Suprapubic skin (tissue), 4 donors: ENCODE results near the gene RNF112. TPM values are rescaled to one million over a fixed set of nuclear protein-coding genes. Genes with fewer than 3 reads are reported as not detected.

Source experiments
- DNase-seq, 2 donors: peaks; one replicate each; pipeline ENCODE4 v3.0.0-alpha.2; 2019; ENCODE audit warnings: low spot score in 2 of 2
- H3K27ac ChIP-seq: fragments of 200-600 bp; sonication (generic); one replicate; pipeline ENCODE4 v1.5.1; 2019
- H3K27me3 ChIP-seq: fragments of 200-600 bp; sonication (generic); one replicate; pipeline ENCODE4 v1.5.1; 2019
- H3K36me3 ChIP-seq: fragments of 200-600 bp; sonication (generic); one replicate; pipeline ENCODE4 v1.5.1; 2019
- H3K4me1 ChIP-seq: fragments of 200-600 bp; sonication (generic); one replicate; pipeline ENCODE4 v1.5.1; 2019
- H3K4me3 ChIP-seq: fragments of 200-600 bp; sonication (generic); one replicate; pipeline ENCODE4 v1.5.1; 2019; ENCODE audit warnings: mild to moderate bottlenecking
- H3K9me3 ChIP-seq: fragments of 200-600 bp; sonication (generic); one replicate; pipeline ENCODE4 v1.5.1; 2019
- EP300 ChIP-seq: sonication (generic); formaldehyde crosslinking; IDR thresholded peaks from one replicate; pipeline ENCODE4 v1.6.1; 2017; ENCODE audit warnings: antibody characterized with exemption
- POLR2A ChIP-seq, 2 donors: fragments of 450-650 bp; IDR thresholded peaks; one replicate each; pipeline ENCODE4 v1.6.1; 2017; ENCODE audit warnings: antibody characterized with exemption in 2 of 2, mild to moderate bottlenecking in 2 of 2, moderate library complexity in 2 of 2
- POLR2AphosphoS5 ChIP-seq, 3 donors: sonication (generic); formaldehyde crosslinking; IDR thresholded peaks; one replicate each; pipeline ENCODE4 v1.6.1; 2017; ENCODE audit warnings: antibody characterized with exemption in 3 of 3
- WGBS: methylation state at CpG from one replicate; pipeline ENCODE4 v1.1.5; 2018; 5-methylcytosine and 5-hydroxymethylcytosine counted together
- total RNA-seq, 4 donors: library from RNA; depleted of rRNA; stranded (reverse); fragments of >200 nt; gene quantifications; one replicate each; pipeline ENCODE4 v1.1.0, GENCODE V29; 2016
- TF ChIP-seq, protein P1 (sequence below), 2 donors: fragments of 200-600 bp in 1 of 2; fragments of 450-650 bp in 1 of 2; sonication (generic) in 1 of 2; IDR thresholded peaks; one replicate each; pipeline ENCODE4 v1.5.1; 2016 to 2019; ENCODE audit warnings: antibody characterized with exemption in 2 of 2, mild to moderate bottlenecking in 1 of 2, moderate library complexity in 1 of 2

Gene RNF112
- total RNA-seq, 4 donors from 2014 or later = 0.62 to 3.9 (median 1.5) TPM

DNA sequence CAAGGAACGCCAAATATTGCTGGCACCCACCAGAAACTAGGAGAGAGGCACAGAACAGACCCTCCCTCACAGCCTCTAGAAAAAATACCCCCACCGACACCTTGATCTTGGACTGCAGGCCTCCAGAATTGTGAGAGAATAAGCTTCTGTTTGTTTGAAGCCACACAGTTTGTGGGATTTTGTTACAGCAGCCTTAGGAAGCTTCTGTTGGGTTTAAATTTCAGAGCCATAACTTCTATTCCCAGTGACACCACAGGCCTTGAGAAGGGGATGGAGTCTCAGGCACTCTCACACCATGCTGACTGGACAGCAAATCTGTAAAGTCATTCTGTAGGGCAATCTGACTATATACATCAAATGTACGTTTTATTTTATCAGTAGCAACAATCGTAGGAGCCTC, 38.6 kb downstream of the RNF112 start:
- Histone ChIP-seq H3K27ac (no peak overlapping the region), H3K4me3 (no peak overlapping the region), H3K36me3 (no peaks in the 10 kb centered on the region), H3K9me3 (no peaks in the 10 kb centered on the region), H3K4me1 (peaks cover 32% of the 10 kb centered on the region), H3K27me3 (no peaks in the 10 kb centered on the region)
- TF ChIP-seq, protein P1, sequence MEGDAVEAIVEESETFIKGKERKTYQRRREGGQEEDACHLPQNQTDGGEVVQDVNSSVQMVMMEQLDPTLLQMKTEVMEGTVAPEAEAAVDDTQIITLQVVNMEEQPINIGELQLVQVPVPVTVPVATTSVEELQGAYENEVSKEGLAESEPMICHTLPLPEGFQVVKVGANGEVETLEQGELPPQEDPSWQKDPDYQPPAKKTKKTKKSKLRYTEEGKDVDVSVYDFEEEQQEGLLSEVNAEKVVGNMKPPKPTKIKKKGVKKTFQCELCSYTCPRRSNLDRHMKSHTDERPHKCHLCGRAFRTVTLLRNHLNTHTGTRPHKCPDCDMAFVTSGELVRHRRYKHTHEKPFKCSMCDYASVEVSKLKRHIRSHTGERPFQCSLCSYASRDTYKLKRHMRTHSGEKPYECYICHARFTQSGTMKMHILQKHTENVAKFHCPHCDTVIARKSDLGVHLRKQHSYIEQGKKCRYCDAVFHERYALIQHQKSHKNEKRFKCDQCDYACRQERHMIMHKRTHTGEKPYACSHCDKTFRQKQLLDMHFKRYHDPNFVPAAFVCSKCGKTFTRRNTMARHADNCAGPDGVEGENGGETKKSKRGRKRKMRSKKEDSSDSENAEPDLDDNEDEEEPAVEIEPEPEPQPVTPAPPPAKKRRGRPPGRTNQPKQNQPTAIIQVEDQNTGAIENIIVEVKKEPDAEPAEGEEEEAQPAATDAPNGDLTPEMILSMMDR (IDR thresholded peaks at IDR 0.05) = no peak
- no peak for TF ChIP-seq EP300
- DNase-seq = no peak
- WGBS = 85% methylated on average over 4 of the region's 4 CpGs

DNA sequence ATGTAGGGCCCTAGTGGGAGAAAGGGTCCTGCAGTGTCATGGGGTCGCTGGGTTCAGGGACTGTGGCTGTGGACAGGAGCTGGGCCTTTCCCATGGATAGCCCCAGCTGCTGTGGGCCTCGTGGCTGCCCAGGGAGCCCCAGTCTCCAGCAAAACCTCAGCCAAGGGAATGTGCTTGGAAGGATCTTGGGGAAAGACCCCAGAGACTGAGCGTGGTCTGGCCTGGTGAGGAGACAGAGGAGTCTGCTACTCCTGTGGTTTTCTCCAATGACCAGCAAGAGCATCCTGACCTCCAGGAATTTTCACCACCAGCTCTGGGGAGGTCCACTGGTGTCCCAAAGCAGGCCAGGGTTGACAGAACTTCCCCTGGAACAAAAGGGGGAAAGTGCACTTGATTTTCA, 42.3 kb downstream of the RNF112 start:
- TF ChIP-seq EP300 = no peak
- no peak for TF ChIP-seq POLR2A (IDR thresholded peaks at IDR 0.05)
- no peak for TF ChIP-seq POLR2AphosphoS5 (IDR thresholded peaks at IDR 0.05)
- TF ChIP-seq, protein P1 (IDR thresholded peaks at IDR 0.05) = no peak
- Histone ChIP-seq H3K36me3 (no peaks in the 10 kb centered on the region), H3K27me3 (no peaks in the 10 kb centered on the region), H3K4me1 (peaks cover 14% of the 10 kb centered on the region), H3K9me3 (no peaks in the 10 kb centered on the region), H3K4me3 (no peak overlapping the region), H3K27ac (no peak overlapping the region)
- 90% methylated on average over 2 of the region's 3 CpGs for WGBS
- peak in 1 of 2 donors; percentile 44 for DNase-seq

DNA sequence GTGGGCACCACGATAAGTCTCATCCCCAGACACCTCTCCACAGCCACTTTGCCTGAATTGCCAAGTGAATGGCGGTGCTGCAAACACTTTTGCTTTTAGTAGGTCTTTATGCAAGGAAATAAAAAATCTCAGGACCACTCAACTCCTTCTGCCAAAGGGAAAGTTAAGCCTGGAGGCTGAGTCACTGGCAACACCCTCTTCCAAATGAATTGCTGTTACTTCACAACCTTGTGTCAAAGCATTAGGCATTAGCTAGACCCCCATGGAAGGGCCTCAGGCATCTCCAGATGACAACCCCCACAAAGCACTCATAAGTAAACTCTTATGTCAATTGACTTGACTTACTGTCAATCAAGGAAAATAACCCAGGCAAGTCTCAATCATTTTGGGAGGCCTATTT, 43.0 kb downstream of the RNF112 start:
- H3K4me1 ChIP-seq = peaks cover 6% of the 10 kb centered on the region
- no peaks in the 10 kb centered on the region for H3K27me3 ChIP-seq
- 94% methylated on average over 2 of the region's 2 CpGs for WGBS
- DNase-seq = no peak
- no peak overlapping the region for H3K27ac ChIP-seq
- no peaks in the 10 kb centered on the region for H3K9me3 ChIP-seq
- H3K36me3 ChIP-seq = no peaks in the 10 kb centered on the region
- no peak overlapping the region for H3K4me3 ChIP-seq
- TF ChIP-seq, protein P1 (IDR thresholded peaks at IDR 0.05) = no peak
- TF ChIP-seq POLR2AphosphoS5 (IDR thresholded peaks at IDR 0.05) (no peak), EP300 (no peak), POLR2A (IDR thresholded peaks at IDR 0.05) (no peak)

DNA sequence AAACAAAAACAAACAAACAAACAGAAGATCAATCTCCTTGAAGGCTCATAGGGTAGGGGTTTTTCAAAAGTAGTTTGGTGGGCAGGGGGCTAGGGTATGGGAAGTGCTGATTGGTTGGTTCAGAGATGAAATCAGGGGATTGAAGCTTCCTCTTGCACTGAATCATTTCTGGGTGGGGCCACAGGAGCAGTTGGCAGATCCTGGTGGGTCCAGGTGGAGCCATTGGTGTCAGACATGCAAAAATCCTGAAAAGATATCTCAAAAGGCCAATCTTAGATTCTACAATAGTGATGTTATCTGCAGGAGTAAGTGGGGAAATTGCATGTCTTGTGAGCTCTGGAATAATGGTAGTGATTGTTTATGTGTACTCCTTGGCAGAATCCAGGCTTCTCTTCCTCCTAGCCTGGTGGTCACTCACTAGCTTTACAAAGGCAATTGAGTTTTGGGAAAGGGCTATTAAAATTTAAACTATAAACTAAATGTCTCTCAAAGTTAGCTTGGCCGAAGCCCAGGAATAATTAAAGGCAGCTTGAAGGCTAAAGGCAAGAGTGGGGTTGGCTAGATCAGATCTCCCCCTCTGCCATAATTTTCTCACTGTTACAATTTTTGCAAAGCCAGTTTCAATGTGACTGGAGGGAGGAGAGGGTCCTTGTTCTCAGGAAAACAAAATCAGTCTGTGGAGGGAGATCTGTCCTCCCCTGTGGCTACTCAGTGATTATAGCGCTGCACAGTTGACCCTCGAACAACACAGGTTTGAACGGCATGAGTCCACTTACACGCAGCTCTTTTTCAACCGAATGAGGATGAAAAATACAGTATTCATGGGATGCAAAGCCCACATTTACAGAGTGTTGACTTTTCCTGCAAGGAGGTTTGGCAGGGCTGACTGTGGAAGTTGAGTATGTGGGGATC, 45.2 kb downstream of the RNF112 start:
- no peak for TF ChIP-seq POLR2AphosphoS5 (IDR thresholded peaks at IDR 0.05)
- no peak for TF ChIP-seq POLR2A (IDR thresholded peaks at IDR 0.05)
- no peak for TF ChIP-seq EP300
- TF ChIP-seq, protein P1 (IDR thresholded peaks at IDR 0.05) = no peak
- no peak overlapping the region for H3K27ac ChIP-seq
- H3K4me1 ChIP-seq = peaks cover 10% of the 10 kb centered on the region
- no peaks in the 10 kb centered on the region for H3K36me3 ChIP-seq
- WGBS = 88% methylated on average over 6 of the region's 6 CpGs
- H3K27me3 ChIP-seq = no peaks in the 10 kb centered on the region
- no peaks in the 10 kb centered on the region for H3K9me3 ChIP-seq
- no peak overlapping the region for H3K4me3 ChIP-seq
- DNase-seq = no peak

DNA sequence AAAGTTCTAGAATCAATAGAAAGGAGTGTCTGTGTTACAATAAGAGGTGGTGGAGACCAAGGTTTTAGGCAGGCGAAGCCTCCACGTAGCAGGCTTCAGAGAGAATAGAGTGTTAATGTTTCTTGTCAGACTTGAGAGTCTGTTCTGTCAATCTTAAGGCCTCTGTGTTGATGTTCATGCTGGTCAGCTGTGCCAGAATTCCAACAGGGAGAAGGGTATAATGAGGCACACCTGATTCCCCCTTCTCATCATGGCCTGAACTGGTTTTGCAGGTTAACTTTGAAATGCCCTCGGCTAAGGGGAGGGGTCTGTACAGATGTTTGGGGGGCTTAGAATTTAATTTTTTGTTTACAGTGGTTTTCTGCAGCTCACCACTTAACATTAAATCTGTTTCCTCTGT, 46.0 kb downstream of the RNF112 start:
- TF ChIP-seq, protein P1 (IDR thresholded peaks at IDR 0.05) = no peak
- no peak for DNase-seq
- Histone ChIP-seq H3K27ac (no peak overlapping the region), H3K4me1 (peaks cover 15% of the 10 kb centered on the region), H3K27me3 (no peaks in the 10 kb centered on the region), H3K36me3 (no peaks in the 10 kb centered on the region), H3K4me3 (no peak overlapping the region), H3K9me3 (no peaks in the 10 kb centered on the region)
- WGBS = 83% methylated on average over 3 of the region's 3 CpGs
